Renal cortical epithelial cell (primary cell): ENCODE results near the gene TNFRSF6B. TPM values are rescaled to one million over a fixed set of nuclear protein-coding genes. Genes with fewer than 3 reads are reported as not detected.
A peak's percentile ranks its signal among the peaks of the same experiment; 100 is the strongest.

Experiments used
- DNase-seq: peaks from one replicate; pipeline ENCODE4 v3.0.0-alpha.2; 2011; ENCODE audit warnings: low read depth
- total RNA-seq: library from RNA; depleted of rRNA; stranded (reverse); fragments of >200 nt; gene quantifications from 2 replicates; pipeline ENCODE4 v1.2.3, GENCODE V29; 2014

TNFRSF6B gene
- total RNA-seq, 1 donor from 2014 or later = 10.8 TPM

GRCh38 chr20:63685269-63686026 lies 11.0 kb upstream of the TNFRSF6B start:
- DNase-seq = no peak

DNA sequence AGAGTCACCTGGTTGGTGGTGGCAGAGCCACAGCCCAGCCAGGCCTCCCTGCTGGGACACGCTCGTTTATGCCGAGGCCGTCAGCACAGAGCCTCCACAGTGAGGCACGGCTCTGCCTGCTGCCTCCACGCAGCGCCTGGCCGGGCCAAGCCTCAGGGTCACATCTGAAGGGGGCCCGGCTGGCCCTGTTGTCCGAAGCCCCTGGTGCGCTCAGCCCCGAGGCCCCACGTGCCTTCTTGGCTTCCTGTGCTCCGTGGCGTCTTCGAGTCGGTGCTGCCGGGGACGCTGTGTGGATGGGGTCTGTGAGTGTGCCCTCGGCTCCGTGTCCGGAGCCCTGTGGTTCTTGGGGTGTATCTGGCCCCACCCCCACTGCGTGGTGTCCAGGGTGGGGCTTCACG lies 10.4 kb upstream of the TNFRSF6B start:
- DNase-seq = no peak

DNA sequence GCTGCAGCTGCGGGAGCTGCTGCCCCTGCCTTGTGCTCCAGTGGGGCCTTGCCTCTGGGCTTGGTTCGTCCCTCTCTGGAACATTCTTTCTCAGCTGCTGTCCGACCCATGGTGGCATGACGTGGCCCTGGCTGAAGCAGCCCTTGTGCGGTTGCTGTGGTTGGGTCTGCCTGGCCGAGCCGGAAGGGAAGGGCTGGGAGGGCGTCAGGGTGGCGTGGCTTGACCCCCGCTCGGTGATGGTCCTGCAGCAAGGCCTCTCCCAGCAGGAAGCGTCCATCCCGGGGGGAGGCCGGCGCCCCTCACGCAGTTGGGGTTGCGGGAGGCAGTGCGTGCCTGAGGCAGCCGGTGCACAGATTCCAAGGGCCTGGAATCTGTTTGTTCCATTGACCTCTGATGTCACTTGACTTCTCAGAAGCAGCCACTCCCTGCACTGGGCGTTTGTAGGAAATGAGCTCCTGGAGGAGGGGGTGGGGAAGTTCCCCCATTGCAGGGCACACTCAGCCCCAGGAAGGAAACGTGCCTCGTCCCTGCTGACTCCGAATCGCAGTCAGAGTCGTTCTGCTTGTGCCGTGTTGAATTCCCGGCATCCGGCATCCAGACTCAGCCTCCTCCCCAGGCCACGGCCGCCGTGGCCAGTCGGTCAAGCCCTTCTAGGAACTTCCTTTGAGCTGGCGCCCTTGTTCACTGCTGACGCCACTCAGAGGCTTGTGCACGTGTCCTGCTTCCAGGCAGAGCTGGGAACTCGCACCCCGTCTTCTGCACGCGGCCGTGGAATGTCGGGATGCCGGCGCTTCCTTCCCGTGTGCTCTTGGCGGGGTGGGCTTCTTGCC lies 9.7 kb upstream of the TNFRSF6B start:
- peak; percentile 82 for DNase-seq

- no peak for DNase-seq
Observed at GRCh38 chr20:63687419-63688178, 8.9 kb upstream of the TNFRSF6B start.

- no peak for DNase-seq
Observed at GRCh38 chr20:63688228-63689045, 8.0 kb upstream of the TNFRSF6B start.

DNA sequence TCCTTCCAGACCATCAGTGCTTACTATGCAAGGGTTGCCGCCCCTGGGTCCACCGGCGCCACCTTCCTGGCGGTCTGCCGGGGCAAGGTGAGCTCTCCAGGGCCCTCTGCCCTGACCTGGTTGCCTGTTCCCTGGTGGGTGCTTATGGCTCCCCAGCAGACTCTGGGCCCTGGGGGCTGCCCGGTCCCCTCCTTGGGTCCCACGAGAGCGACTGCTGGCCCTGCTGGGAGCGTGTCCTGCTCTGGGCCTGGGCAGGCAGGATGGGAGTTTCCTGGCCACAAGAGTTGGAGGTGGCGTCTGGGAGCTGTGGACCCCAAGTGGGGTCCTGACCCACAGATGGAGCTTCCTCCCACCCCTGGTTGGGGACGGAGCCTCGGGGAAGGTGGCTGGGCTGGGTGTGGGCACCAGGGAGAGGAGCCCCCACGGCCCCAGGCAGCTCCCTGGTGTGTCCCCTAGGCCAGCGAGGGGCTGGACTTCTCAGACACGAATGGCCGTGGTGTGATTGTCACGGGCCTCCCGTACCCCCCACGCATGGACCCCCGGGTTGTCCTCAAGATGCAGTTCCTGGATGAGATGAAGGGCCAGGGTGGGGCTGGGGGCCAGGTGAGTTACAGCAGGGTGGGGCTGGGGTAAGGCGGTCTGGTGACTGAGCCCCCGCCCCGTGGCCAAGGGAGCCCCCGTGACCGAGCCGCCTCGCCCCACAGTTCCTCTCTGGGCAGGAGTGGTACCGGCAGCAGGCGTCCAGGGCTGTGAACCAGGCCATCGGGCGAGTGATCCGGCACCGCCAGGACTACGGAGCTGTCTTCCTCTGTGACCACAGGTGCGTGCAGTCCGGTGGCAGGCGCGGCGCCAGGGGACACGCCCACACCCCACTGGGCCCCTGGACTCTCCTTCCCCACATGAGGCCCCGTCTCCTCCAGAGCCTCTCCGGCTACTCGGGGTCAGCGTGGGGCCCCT lies 7.1 kb upstream of the TNFRSF6B start:
- DNase-seq = no peak

GRCh38 chr20:63690003-63690897 lies 6.2 kb upstream of the TNFRSF6B start:
- no peak for DNase-seq

DNA sequence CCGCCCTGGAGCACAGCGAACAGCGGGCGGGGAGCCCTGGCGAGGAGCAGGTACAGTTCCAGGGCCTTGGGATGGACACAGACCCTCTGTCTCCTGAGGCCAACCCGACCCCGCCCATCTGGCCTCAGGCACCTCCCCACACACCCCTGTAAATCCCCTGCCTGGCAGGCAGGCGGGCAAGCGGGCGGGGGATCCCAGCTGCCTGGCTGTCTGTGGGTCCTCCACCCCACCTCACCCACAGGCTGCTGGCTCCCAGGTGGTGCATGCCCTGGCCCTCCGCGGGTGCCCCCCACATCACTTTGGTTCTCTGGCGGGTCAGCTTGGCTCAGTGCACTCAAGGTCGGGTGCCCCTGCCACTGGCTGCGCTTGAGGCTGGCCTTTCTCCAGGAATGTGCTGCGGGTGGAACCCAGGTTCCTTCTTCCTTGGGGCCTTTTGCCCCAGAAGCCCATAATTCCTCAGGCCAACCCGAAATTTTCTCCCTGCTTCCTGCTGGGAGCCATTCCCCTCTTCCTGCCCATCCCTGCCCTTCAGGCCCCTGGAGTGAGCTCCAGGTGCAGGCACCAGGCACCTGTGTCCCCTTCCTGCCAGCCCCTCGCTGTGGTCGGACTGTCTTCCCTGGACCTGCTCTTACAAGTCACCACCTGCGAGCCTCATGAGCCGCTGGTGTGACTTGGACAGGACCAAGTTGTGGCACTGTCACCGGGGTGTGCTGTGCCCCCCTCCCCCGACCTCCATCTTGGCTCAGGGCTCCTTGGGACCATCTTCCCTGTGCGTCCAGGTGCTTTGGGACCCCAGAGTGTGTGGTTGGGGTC lies 5.3 kb upstream of the TNFRSF6B start:
- no peak for DNase-seq

DNA sequence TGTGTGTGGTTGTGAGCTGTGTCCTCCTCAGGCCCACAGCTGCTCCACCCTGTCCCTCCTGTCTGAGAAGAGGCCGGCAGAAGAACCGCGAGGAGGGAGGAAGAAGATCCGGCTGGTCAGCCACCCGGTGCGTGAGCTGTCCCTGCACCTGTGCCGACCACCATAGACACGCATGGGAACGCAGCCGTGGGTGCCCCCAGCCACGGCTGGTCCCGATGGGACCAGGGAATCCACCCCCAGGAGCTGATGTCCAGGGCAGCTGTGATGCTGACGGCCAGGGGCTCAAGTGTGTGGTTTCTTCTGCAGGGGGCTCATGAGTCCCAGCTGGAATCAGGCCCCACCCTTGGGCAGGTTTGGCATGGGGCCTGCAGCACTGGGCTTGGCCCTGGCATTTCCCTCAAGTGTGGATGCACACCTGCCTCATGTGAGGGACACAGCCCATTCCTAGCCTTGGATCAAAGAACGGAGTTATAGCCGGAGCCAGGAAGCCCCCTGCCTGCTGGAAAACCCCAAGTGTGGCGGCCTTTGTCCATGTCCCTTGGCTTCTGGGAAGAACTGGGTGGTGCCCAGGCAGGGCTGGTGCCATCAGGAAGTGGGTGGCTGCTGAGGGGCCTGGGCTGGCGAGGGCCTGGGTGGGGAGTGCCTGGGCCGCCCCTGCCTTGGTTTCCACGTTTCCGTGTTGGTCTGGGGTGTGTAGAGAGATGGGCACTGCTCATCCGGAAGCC lies 4.6 kb upstream of the TNFRSF6B start:
- DNase-seq = no peak

DNA sequence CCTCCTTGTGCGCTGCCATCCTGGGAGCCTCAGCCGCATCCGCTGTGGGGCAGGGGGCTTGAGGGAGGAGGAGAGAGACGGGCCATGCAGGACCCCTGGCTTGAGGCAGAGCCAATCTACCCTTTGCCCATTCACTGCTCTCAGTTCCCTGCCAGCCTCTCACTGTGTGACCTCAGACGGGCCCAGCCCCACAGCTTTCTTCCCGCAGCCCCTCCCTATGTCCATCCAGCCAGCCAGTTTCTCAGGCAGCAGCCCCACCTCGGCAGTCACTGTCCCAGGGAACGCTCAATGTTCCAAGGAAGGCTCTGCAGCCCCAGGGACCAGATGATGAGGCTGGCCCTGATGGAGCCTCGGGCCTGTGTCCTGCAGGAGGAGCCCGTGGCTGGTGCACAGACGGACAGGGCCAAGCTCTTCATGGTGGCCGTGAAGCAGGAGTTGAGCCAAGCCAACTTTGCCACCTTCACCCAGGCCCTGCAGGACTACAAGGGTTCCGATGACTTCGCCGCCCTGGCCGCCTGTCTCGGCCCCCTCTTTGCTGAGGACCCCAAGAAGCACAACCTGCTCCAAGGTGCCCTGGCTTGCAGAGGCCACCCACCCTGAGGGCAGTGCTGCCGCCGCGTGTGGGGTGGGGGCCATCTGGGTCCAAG lies 3.9 kb upstream of the TNFRSF6B start:
- no peak for DNase-seq

- no peak for DNase-seq
Observed at GRCh38 chr20:63693083-63693732, 3.2 kb upstream of the TNFRSF6B start.

DNA sequence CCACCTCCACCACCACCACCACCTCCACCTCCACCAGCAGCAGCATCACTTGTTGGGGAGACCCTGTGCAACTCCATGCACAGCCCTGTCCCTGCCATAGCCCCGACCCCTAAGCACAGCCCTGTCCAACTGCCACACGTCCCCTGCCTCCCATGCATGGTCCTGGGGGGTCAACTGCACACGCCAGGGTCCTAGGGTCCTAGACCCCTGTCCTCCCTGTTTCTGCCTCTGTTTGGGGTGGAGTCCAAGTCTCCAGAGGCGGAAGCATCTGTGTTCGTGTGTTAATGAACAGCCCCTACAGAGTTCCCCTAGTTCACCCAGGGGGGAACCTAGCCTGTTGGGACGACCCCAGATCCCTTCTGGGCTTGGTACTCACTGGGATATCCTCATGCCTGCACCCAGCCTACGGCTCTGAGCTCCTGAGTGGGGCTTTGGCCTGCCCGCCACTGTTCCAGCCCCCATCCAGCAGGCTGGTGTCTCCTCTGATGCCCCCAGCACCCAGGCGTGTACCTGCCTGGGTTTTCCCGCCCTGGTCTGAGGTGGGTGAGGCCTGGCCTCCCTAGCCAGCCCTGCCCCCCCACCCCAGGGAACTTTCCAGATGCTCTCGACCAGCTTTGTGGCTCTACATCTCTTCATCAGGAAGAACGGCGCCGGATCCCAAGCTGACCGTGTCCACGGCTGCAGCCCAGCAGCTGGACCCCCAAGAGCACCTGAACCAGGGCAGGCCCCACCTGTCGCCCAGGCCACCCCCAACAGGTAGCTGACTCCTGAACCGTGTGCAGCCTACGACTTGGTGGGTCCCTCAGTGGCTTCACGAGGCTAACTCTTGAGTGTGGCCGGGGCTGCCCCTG lies 2.5 kb upstream of the TNFRSF6B start:
- no peak for DNase-seq

DNA sequence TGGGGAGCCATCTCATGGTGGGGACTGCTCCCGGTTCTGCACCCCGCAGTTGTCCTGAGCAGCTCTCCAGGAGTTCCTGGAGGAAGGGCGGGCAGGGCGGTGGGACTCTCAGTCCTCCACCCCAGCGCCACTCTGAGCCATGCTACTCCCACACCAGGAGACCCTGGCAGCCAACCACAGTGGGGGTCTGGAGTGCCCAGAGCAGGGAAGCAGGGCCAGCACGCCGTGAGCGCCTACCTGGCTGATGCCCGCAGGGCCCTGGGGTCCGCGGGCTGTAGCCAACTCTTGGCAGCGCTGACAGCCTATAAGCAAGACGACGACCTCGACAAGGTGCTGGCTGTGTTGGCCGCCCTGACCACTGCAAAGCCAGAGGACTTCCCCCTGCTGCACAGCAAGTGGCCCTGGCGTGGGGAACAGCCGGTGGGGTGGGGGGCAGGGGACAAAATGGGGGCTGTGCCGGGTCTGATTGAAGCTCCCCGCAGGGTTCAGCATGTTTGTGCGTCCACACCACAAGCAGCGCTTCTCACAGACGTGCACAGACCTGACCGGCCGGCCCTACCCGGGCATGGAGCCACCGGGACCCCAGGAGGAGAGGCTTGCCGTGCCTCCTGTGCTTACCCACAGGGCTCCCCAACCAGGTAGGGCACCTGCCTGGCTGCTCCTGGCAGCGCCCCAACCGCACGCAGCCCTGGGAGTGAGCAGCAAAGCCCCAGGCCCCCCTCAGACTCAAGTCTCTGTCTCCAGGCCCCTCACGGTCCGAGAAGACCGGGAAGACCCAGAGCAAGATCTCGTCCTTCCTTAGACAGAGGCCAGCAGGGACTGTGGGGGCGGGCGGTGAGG lies 1.6 kb upstream of the TNFRSF6B start:
- no peak for DNase-seq

DNA sequence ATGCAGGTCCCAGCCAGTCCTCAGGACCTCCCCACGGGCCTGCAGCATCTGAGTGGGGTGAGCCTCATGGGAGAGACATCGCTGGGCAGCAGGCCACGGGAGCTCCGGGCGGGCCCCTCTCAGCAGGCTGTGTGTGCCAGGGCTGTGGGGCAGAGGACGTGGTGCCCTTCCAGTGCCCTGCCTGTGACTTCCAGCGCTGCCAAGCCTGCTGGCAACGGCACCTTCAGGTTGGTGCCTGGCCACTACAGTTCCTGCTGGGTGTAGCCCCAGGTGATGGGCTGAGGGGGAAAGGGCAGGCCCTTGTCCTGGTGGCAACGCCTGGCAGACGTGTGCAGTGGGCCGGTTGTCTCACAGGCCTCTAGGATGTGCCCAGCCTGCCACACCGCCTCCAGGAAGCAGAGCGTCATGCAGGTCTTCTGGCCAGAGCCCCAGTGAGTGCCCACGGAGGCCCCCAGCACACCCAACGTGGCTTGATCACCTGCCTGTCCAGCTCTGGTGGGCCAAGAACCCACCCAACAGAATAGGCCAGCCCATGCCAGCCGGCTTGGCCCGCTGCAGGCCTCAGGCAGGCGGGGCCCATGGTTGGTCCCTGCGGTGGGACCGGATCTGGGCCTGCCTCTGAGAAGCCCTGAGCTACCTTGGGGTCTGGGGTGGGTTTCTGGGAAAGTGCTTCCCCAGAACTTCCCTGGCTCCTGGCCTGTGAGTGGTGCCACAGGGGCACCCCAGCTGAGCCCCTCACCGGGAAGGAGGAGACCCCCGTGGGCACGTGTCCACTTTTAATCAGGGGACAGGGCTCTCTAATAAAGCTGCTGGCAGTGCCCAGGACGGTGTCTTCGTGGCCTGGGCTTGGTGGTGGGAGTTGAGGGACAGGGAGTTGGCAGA lies 787 bp upstream of the TNFRSF6B start:
- no peak for DNase-seq
